Astrocyte (in vitro differentiated cells and primary cell): ENCODE results near the gene ASB2. TPM values are rescaled to one million over a fixed set of nuclear protein-coding genes. Genes with fewer than 3 reads are reported as not detected.

ENCODE experiments used
- DNase-seq: peaks from one replicate; pipeline ENCODE4 v3.0.0-alpha.2; 2010; ENCODE audit warnings: low read depth
- FAIRE-seq: peaks from 2 replicates; lab custom pipeline; 2011; peaks lifted over from hg19 to GRCh38; lab: Jason Lieb, UNC
- H2AFZ ChIP-seq: 2 replicates; pipeline ENCODE4 v1.6.0; 2012; ENCODE audit warnings: low read depth, low read length, inconsistent platforms
- H3K27ac ChIP-seq: 2 replicates; pipeline ENCODE4 v1.5.1; 2011; ENCODE audit warnings: low read depth, low read length, inconsistent platforms
- H3K27me3 ChIP-seq: 2 replicates; pipeline ENCODE4 v1.6.0; 2011; ENCODE audit warnings: low read length, inconsistent platforms; ENCODE audit not compliant: insufficient read depth
- H3K36me3 ChIP-seq: 2 replicates; pipeline ENCODE4 v1.5.1; 2011; ENCODE audit warnings: low read length, inconsistent platforms; ENCODE audit not compliant: insufficient read depth
- H3K4me1 ChIP-seq: 2 replicates; pipeline ENCODE4 v1.5.1; 2011; ENCODE audit warnings: low read length, inconsistent platforms; ENCODE audit not compliant: insufficient read depth
- H3K4me2 ChIP-seq: 2 replicates; pipeline ENCODE4 v1.6.0; 2012; ENCODE audit warnings: low read length, inconsistent platforms
- H3K4me3 ChIP-seq: 2 replicates; pipeline ENCODE4 v1.5.1; 2011; ENCODE audit warnings: low read depth, mild to moderate bottlenecking, low read length, inconsistent platforms; ENCODE audit not compliant: insufficient read depth
- H3K79me2 ChIP-seq: 2 replicates; pipeline ENCODE4 v1.6.0; 2012; ENCODE audit warnings: mild to moderate bottlenecking, low read length, inconsistent platforms; ENCODE audit not compliant: insufficient read depth
- H3K9ac ChIP-seq: 2 replicates; pipeline ENCODE4 v1.6.0; 2012; ENCODE audit warnings: mild to moderate bottlenecking, low read length, inconsistent platforms
- H3K9me3 ChIP-seq: 2 replicates; pipeline ENCODE4 v1.5.1; 2012; ENCODE audit warnings: low read depth, mild to moderate bottlenecking, low read length, inconsistent platforms; ENCODE audit not compliant: insufficient read depth
- H4K20me1 ChIP-seq: 2 replicates; pipeline ENCODE4 v1.6.0; 2012; ENCODE audit warnings: low read length, inconsistent platforms; ENCODE audit not compliant: insufficient read depth
- H3K27ac Mint-ChIP-seq: one replicate; pipeline ENCODE4 v1.8.0; 2021; ENCODE audit warnings: mild to moderate bottlenecking, mixed read lengths; ENCODE audit not compliant: unreplicated experiment
- H3K27me3 Mint-ChIP-seq: one replicate; pipeline ENCODE4 v1.8.0; 2021; ENCODE audit warnings: low read depth, mixed read lengths; ENCODE audit not compliant: unreplicated experiment
- H3K36me3 Mint-ChIP-seq: one replicate; pipeline ENCODE4 v1.8.0; 2021; ENCODE audit warnings: low read depth, mixed read lengths; ENCODE audit not compliant: unreplicated experiment
- H3K4me1 Mint-ChIP-seq: one replicate; pipeline ENCODE4 v1.8.0; 2021; ENCODE audit warnings: low read depth, mixed read lengths; ENCODE audit not compliant: unreplicated experiment
- H3K4me3 Mint-ChIP-seq: one replicate; pipeline ENCODE4 v1.8.0; 2021; ENCODE audit warnings: mild to moderate bottlenecking, moderate library complexity, mixed read lengths; ENCODE audit not compliant: unreplicated experiment
- H3K9me3 Mint-ChIP-seq: one replicate; pipeline ENCODE4 v1.8.0; 2021; ENCODE audit warnings: mild to moderate bottlenecking, mixed read lengths; ENCODE audit not compliant: unreplicated experiment
- CTCF ChIP-seq: IDR thresholded peaks from 2 replicates; pipeline ENCODE4 v1.5.1; 2011; ENCODE audit warnings: low read depth, mild to moderate bottlenecking, inconsistent platforms, low read length, moderate library complexity; ENCODE audit not compliant: insufficient read depth
- EZH2 ChIP-seq: IDR thresholded peaks from 2 replicates; pipeline ENCODE4 v1.6.1; 2012; ENCODE audit warnings: mild to moderate bottlenecking, low read length, inconsistent platforms; ENCODE audit not compliant: insufficient read depth
- total RNA-seq: library from RNA; stranded (reverse); gene quantifications from 2 replicates; pipeline ENCODE4 v1.2.1, GENCODE V29; 2021

ASB2 gene
- total RNA-seq, 1 donor from 2014 or later = 0.25 TPM

GRCh38 chr14:93949511-93950075 lies 26.8 kb downstream of the ASB2 start:
- Mint-ChIP-seq H3K27me3 (peaks cover 56% of the 10 kb centered on the region), H3K4me3 (no peak overlapping the region), H3K4me1 (peaks cover 18% of the 10 kb centered on the region), H3K9me3 (peaks cover 4% of the 10 kb centered on the region), H3K36me3 (no peaks in the 10 kb centered on the region), H3K27ac (no peak overlapping the region)
- Histone ChIP-seq H3K79me2 (no peaks in the 10 kb centered on the region), H3K4me2 (peak overlapping the region; percentile 10), H3K9me3 (no peaks in the 10 kb centered on the region), H3K9ac (no peak overlapping the region), H3K27ac (no peak overlapping the region), H3K36me3 (no peaks in the 10 kb centered on the region), H4K20me1 (no peaks in the 10 kb centered on the region), H3K4me3 (no peak overlapping the region), H2AFZ (no peak overlapping the region), H3K27me3 (no peaks in the 10 kb centered on the region), H3K4me1 (peaks cover 26% of the 10 kb centered on the region)
- DNase-seq = no peak
- FAIRE-seq = no peak
- TF ChIP-seq EZH2 = no peak
- no peak for TF ChIP-seq CTCF

- TF ChIP-seq EZH2 = no peak
- no peak for TF ChIP-seq CTCF
- Histone ChIP-seq H3K27ac (no peak overlapping the region), H4K20me1 (no peaks in the 10 kb centered on the region), H3K4me1 (peaks cover 30% of the 10 kb centered on the region), H3K4me2 (no peak overlapping the region), H3K4me3 (no peak overlapping the region), H3K9ac (no peak overlapping the region), H2AFZ (no peak overlapping the region), H3K36me3 (no peaks in the 10 kb centered on the region), H3K9me3 (no peaks in the 10 kb centered on the region), H3K27me3 (no peaks in the 10 kb centered on the region), H3K79me2 (no peaks in the 10 kb centered on the region)
- H3K4me1 Mint-ChIP-seq = peaks cover 25% of the 10 kb centered on the region
- H3K27me3 Mint-ChIP-seq = peaks cover 49% of the 10 kb centered on the region
- DNase-seq (no peak), FAIRE-seq (no peak)
- H3K9me3 Mint-ChIP-seq = peaks cover 8% of the 10 kb centered on the region
- H3K36me3 Mint-ChIP-seq = no peaks in the 10 kb centered on the region
- H3K4me3 Mint-ChIP-seq = no peak overlapping the region
- H3K27ac Mint-ChIP-seq = no peak overlapping the region
These were observed 29.1 kb downstream of the ASB2 start for GRCh38 chr14:93947282-93947681.

GRCh38 chr14:93946541-93947090 lies 29.8 kb downstream of the ASB2 start:
- H3K4me3 ChIP-seq = no peak overlapping the region
- H3K9me3 ChIP-seq = no peaks in the 10 kb centered on the region
- no peaks in the 10 kb centered on the region for H3K36me3 Mint-ChIP-seq
- H4K20me1 ChIP-seq = no peaks in the 10 kb centered on the region
- H3K27ac ChIP-seq = no peak overlapping the region
- peak overlapping the region; percentile 42 for H3K4me2 ChIP-seq
- H3K4me1 ChIP-seq = peaks cover 32% of the 10 kb centered on the region
- peaks cover 32% of the 10 kb centered on the region for H3K4me1 Mint-ChIP-seq
- DNase-seq = peak; percentile 37
- no peak for FAIRE-seq
- no peak overlapping the region for H3K9ac ChIP-seq
- no peaks in the 10 kb centered on the region for H3K36me3 ChIP-seq
- H2AFZ ChIP-seq = no peak overlapping the region
- peaks cover 8% of the 10 kb centered on the region for H3K9me3 Mint-ChIP-seq
- H3K79me2 ChIP-seq = no peaks in the 10 kb centered on the region
- no peak overlapping the region for H3K27ac Mint-ChIP-seq
- H3K4me3 Mint-ChIP-seq = no peak overlapping the region
- no peaks in the 10 kb centered on the region for H3K27me3 ChIP-seq
- TF ChIP-seq CTCF = no peak
- no peak for TF ChIP-seq EZH2
- peaks cover 43% of the 10 kb centered on the region for H3K27me3 Mint-ChIP-seq
